LoVo (cell line): Measurements from ENCODE around the gene PRAMEF25.
"Not testable (repeated sequence)": the region's sequence is repeated elsewhere in the genome, so short reads cannot be mapped to it uniquely, and the experiment has no call there.

Experiments
- DNase-seq: peaks from one replicate; pipeline ENCODE4 v3.0.0-alpha.2; 2016; ENCODE audit warnings: low spot score

PRAMEF25 gene

GRCh38 chr1:13070474-13070873, at the start of gene PRAMEF25:
TSS of gene PRAMEF25 (plus strand) at chr1:13070774. CDS start at chr1:13073694, 2,920 bp downstream.
- not testable (repeated sequence) for DNase-seq

GRCh38 chr1:13056475-13056874, 14.1 kb upstream of the PRAMEF25 start, which contains the start of gene PRAMEF27:
TSS of gene PRAMEF27 (minus strand) at chr1:13056575. CDS start at chr1:13053659, 2,916 bp downstream.
- DNase-seq, result not testable (repeated sequence)

DNA sequence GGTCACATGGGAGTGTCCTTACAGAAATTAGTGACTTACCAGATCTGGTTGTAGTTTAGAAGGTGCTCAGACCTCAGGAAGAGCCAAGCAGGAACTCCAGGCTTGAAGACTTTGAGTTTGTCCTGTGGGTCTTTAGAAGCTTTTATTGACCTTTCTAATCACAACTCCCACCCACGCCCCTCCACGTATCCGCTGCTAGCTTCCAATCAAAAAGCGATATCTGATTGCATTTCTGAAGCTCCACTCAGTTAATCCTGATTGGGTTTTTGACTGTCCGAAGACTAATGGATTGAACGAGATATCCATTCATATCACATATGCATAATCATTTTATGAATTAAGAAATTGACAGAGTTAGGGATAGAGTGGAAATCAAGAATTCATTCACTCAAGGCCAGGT, 46.2 kb downstream of the PRAMEF25 start, which contains the start of gene HNRNPCL2:
Gene HNRNPCL2 (minus strand): TSS at position 101 of the 400 bp plus-strand sequence. CDS start 454 bp downstream, outside the sequence.
- DNase-seq, result not testable (repeated sequence)
